Mesenteric fat pad (tissue), 1 donor: ENCODE measurements around the gene ANKRD1. TPM values are rescaled to one million over a fixed set of nuclear protein-coding genes. Genes with fewer than 3 reads are reported as not detected.

Experiments
- DNase-seq: peaks from one replicate; pipeline ENCODE4 v3.0.0-alpha.2; 2020; ENCODE audit warnings: low spot score
- total RNA-seq: library from RNA; stranded (reverse); fragmentation: NEBNext Ultra II Directional; extraction: Animal tissue kit (Norgen Biotek cat#: 25700); gene quantifications from one replicate; pipeline ENCODE4 v1.2.1, GENCODE V29; 2021
- donor health status: DM: yes; HTN: yes; CAD: no.

The ANKRD1 gene
- total RNA-seq, 1 donor from 2014 or later: 1.6 TPM

- DNase-seq: no peak
Observed at GRCh38 chr10:90935581-90936275, 14.8 kb upstream of the ANKRD1 start.

- DNase-seq: no peak
Observed at GRCh38 chr10:90930971-90931871, 10.3 kb upstream of the ANKRD1 start.

GRCh38 chr10:90930070-90930837 is 9.4 kb upstream of the ANKRD1 start:
- DNase-seq: no peak

GRCh38 chr10:90929179-90929578 is 8.3 kb upstream of the ANKRD1 start:
- DNase-seq: no peak

- DNase-seq: no peak
Observed at GRCh38 chr10:90927293-90927692, 6.4 kb upstream of the ANKRD1 start.

GRCh38 chr10:90925079-90926029 is 4.5 kb upstream of the ANKRD1 start:
- DNase-seq: no peak

- DNase-seq: no peak
Observed at GRCh38 chr10:90924552-90924951, 3.7 kb upstream of the ANKRD1 start.

GRCh38 chr10:90923111-90923731 is 2.3 kb upstream of the ANKRD1 start:
- DNase-seq: no peak

GRCh38 chr10:90921906-90922305 is 1.0 kb upstream of the ANKRD1 start:
- no peak for DNase-seq

GRCh38 chr10:90919683-90920574 is 958 bp downstream of the ANKRD1 start:
- no peak for DNase-seq

- DNase-seq: no peak
Observed at GRCh38 chr10:90917968-90918318, 2.9 kb downstream of the ANKRD1 start.

- DNase-seq: no peak
Observed at GRCh38 chr10:90917238-90917967, 3.5 kb downstream of the ANKRD1 start.

- no peak for DNase-seq
Observed at GRCh38 chr10:90916392-90917237, 4.3 kb downstream of the ANKRD1 start.

GRCh38 chr10:90915766-90916075 is 5.2 kb downstream of the ANKRD1 start:
- DNase-seq: no peak

- DNase-seq: no peak
Observed at GRCh38 chr10:90914992-90915765, 5.7 kb downstream of the ANKRD1 start.

- no peak for DNase-seq
Observed at GRCh38 chr10:90913774-90914420, 7.0 kb downstream of the ANKRD1 start.
